Measurements from ENCODE around the gene GULP1.

GRCh38 chr2:188324067-188324466 is 32.4 kb downstream of the GULP1 start:
- TF ChIP-seq CTCF (IDR thresholded peaks at IDR 0.05): no peak
- TF ChIP-seq POLR2A (IDR thresholded peaks at IDR 0.05): no peak
